CD4-positive, alpha-beta T cell treated with Interleukin-21 for 1 hour (primary cell): Measurements from ENCODE around the gene ICAM5.

Experiments used
- DNase-seq: peaks from one replicate; pipeline ENCODE4 v3.0.0-alpha.2; 2020

Gene ICAM5

GRCh38 chr19:10292206-10292788 is 2.5 kb downstream of the ICAM5 start:
- peak; percentile 75 for DNase-seq

GRCh38 chr19:10292789-10293636 is 3.3 kb downstream of the ICAM5 start:
- no peak for DNase-seq

- DNase-seq: no peak
Observed at GRCh38 chr19:10293637-10294367, 4.0 kb downstream of the ICAM5 start.

- no peak for DNase-seq
Observed at GRCh38 chr19:10294368-10294697, 4.6 kb downstream of the ICAM5 start.

- DNase-seq: peak; percentile 84
Observed at GRCh38 chr19:10295305-10295846, 5.6 kb downstream of the ICAM5 start.

- DNase-seq: no peak
Observed at GRCh38 chr19:10295847-10296591, 6.3 kb downstream of the ICAM5 start.

- no peak for DNase-seq
Observed at GRCh38 chr19:10299545-10300458, 10.1 kb downstream of the ICAM5 start.

- no peak for DNase-seq
Observed at GRCh38 chr19:10305139-10305806, 15.5 kb downstream of the ICAM5 start.

GRCh38 chr19:10306327-10306726 is 16.6 kb downstream of the ICAM5 start:
- DNase-seq: no peak

- no peak for DNase-seq
Observed at GRCh38 chr19:10309423-10309822, 19.7 kb downstream of the ICAM5 start, which contains the start of gene ZGLP1. Gene ZGLP1 (minus strand): TSS chr19:10309815.

GRCh38 chr19:10315335-10316214 is 25.8 kb downstream of the ICAM5 start, which contains the start of gene FDX2:
Gene FDX2 (minus strand): TSS chr19:10316015. CDS start chr19:10315996, 19 bp downstream.
- peak; percentile 92 for DNase-seq

- DNase-seq: no peak
Observed at GRCh38 chr19:10316229-10317044, 26.7 kb downstream of the ICAM5 start.

GRCh38 chr19:10317045-10317856 is 27.5 kb downstream of the ICAM5 start:
- no peak for DNase-seq

GRCh38 chr19:10317857-10318462 is 28.2 kb downstream of the ICAM5 start:
- DNase-seq: no peak

- DNase-seq: no peak
Observed at GRCh38 chr19:10318807-10319682, 29.3 kb downstream of the ICAM5 start.

- no peak for DNase-seq
Observed at GRCh38 chr19:10320602-10321416, 31.1 kb downstream of the ICAM5 start.
